GM12891 (cell line): Measurements from ENCODE around the gene FFAR1.

ENCODE experiments used
- POLR2A ChIP-seq: IDR thresholded peaks from 2 replicates; pipeline ENCODE4 v1.6.1; 2011; ENCODE audit warnings: low read depth, low read length, control low read depth
- POLR2AphosphoS5 ChIP-seq: IDR thresholded peaks from 2 replicates; pipeline ENCODE4 v1.6.1; 2011; ENCODE audit warnings: low read depth, low read length, control low read depth

DNA sequence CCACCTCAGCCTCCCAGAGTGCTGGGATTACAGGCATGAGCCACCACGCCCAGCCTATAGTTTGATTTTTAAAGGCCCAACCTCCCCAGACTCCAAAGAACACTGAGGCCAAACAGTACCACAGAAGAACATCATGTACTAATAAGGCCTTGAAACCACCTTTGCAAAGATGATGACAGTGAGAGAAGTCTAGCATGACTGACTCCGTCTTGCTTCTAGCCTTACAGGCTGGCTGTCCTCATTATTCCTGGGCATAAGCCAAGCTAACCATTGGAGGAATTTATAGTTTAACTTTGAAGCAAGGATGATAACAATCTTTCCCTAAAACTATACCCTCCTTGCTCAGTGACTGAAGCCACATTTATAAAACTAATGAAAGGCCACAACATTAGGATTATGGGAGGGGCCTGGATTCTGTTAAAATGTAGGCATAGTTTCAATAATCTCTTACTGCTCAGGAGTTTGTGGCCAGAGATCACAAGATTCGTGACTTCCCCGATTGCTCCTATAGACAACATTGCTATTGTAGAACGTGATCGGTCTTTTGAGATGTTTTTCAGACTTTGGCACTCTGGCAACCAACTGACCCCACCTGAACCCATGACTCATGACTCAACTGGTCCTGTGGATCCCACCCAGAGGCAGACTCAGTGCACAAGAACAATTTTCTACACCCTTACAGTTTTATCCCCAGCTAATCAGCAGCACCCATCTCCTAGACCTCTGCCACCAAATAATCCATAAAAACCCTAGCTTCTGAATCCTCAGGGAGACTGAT is 40.8 kb downstream of the FFAR1 start:
- TF ChIP-seq POLR2AphosphoS5 (no peak), POLR2A (no peak)
